ENCODE measurements around the gene RCSD1.

GRCh38 chr1:167690053-167690452, 60.0 kb downstream of the RCSD1 start:
- TF ChIP-seq POLR2AphosphoS5 (IDR thresholded peaks at IDR 0.05) (no peak), CTCF (IDR thresholded peaks at IDR 0.05) (no peak)
